ENCODE results near the gene SEC11C. TPM values are rescaled to one million over a fixed set of nuclear protein-coding genes. Genes with fewer than 3 reads are reported as not detected.
A peak's percentile ranks its signal among the peaks of the same experiment; 100 is the strongest.

SEC11C gene
- total and polyA plus RNA-seq, 4 donors, result 31.8 to 65.7 (median 40.6) TPM

DNA sequence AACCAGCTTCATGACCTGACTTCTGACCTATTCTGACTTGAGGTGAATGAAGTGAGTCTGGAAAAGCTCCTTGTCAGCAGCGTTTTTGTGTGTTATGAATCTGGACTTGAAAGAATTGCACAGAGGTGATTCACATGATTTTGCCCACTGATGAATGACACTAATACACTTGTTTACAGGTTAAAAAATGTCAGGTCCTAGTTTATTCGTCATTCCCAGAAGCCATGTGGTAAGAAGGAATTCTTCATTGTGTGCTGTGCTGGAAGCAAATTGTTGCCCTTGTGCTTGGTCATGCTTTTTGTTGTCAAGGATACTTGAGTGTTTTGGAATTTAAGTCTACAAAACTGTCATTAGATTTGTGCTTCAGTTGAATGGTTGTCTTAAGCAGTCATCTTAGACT, 15.5 kb downstream of the SEC11C start:
- intact Hi-C loops (cut with DNase I), result no loop called here
- DNase-seq (no peak), ATAC-seq (ENCODE audit: low FRiP score) (no peak)
- H3K36me3 ChIP-seq (ENCODE audit: control insufficient read depth in 1 of 2, insufficient read depth in 2 of 2, low read length in 1 of 2), result peaks cover 0 to 1% of the 10 kb centered on the region in 2 donors
- no peaks in the 10 kb centered on the region for H3K27me3 ChIP-seq (ENCODE audit: control insufficient read depth in 1 of 2, insufficient read depth in 2 of 2, low read length in 1 of 2)
- 84 to 87% methylated on average over 2 of the region's 2 CpGs for WGBS, 2 donors
- H3K4me3 ChIP-seq (ENCODE audit: low read length in 2 of 2), result no peak overlapping the region
- no peak overlapping the region for H3K27ac ChIP-seq (ENCODE audit: low read depth in 1 of 2, low read length in 2 of 2)
- no peaks in the 10 kb centered on the region for H3K4me1 ChIP-seq (ENCODE audit: control insufficient read depth in 1 of 2, insufficient read depth in 2 of 2, low read length in 2 of 2)
- H3K9me3 ChIP-seq (ENCODE audit: control insufficient read depth, low read length), result no peaks in the 10 kb centered on the region

DNA sequence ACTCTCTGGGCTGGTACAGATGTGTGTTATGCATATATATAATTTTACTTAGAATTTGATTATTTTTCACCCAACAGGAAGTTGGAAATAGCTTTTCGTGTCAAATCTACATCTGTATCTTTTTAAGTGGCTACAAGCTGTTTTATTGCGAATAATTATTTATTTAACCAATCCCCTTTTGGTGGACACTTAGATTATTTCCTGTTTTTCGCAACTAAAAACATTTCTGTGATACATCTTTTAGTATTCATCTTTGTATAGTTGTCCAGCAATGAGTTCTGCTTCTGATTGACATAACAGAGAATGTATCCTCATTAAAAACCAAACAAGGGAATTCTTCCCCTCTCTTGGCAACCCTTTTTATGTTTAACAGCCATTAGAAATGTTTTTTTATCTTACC, 16.6 kb downstream of the SEC11C start:
- no peak for ATAC-seq (ENCODE audit: low FRiP score)
- H3K36me3 ChIP-seq (ENCODE audit: control insufficient read depth in 1 of 2, insufficient read depth in 2 of 2, low read length in 1 of 2), result no peaks in the 10 kb centered on the region
- 92 to 94% methylated on average over 3 of the region's 3 CpGs for WGBS, 2 donors

DNA sequence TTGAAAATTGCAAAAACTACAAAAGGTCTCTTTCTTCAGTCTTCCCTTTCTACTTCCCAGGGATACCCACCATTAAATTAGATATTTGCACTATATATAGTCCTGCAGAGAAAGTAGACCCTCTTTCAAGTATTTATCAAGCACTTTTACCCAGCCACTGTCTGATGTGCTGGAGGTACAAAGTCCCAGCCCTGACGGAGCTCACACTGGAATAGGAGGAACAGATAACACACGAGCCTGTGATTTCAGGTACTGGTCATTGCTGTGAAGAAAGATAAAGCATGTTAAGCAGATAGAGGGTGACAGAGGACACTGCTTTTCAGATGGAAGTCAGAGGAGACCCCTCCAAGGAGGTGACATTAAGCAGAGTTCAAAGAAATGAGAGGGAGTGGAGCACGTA, 19.6 kb downstream of the SEC11C start:
- Histone ChIP-seq H3K27ac (ENCODE audit: low read depth in 1 of 2, low read length in 2 of 2) (no peak overlapping the region), H3K9me3 (ENCODE audit: control insufficient read depth, low read length) (no peaks in the 10 kb centered on the region), H3K36me3 (ENCODE audit: control insufficient read depth in 1 of 2, insufficient read depth in 2 of 2, low read length in 1 of 2) (no peaks in the 10 kb centered on the region), H3K4me3 (ENCODE audit: low read length in 2 of 2) (no peak overlapping the region), H3K27me3 (ENCODE audit: control insufficient read depth in 1 of 2, insufficient read depth in 2 of 2, low read length in 1 of 2) (no peaks in the 10 kb centered on the region), H3K4me1 (ENCODE audit: control insufficient read depth in 1 of 2, insufficient read depth in 2 of 2, low read length in 2 of 2) (no peaks in the 10 kb centered on the region)
- DNase-seq, result no peak
- WGBS, 2 donors, result 78 to 84% methylated on average over 3 of the region's 3 CpGs
- no peak for ATAC-seq (ENCODE audit: low FRiP score)
- intact Hi-C loops (cut with DNase I), result no loop called here

More for the DNA sequence above, 16.6 kb downstream of the SEC11C start:
- Histone ChIP-seq H3K9me3 (ENCODE audit: control insufficient read depth, low read length) (no peaks in the 10 kb centered on the region), H3K4me1 (ENCODE audit: control insufficient read depth in 1 of 2, insufficient read depth in 2 of 2, low read length in 2 of 2) (no peaks in the 10 kb centered on the region), H3K27me3 (ENCODE audit: control insufficient read depth in 1 of 2, insufficient read depth in 2 of 2, low read length in 1 of 2) (no peaks in the 10 kb centered on the region), H3K4me3 (ENCODE audit: low read length in 2 of 2) (no peak overlapping the region), H3K27ac (ENCODE audit: low read depth in 1 of 2, low read length in 2 of 2) (no peak overlapping the region)
- DNase-seq, result no peak
- intact Hi-C loops (cut with DNase I), result no loop called here

DNA sequence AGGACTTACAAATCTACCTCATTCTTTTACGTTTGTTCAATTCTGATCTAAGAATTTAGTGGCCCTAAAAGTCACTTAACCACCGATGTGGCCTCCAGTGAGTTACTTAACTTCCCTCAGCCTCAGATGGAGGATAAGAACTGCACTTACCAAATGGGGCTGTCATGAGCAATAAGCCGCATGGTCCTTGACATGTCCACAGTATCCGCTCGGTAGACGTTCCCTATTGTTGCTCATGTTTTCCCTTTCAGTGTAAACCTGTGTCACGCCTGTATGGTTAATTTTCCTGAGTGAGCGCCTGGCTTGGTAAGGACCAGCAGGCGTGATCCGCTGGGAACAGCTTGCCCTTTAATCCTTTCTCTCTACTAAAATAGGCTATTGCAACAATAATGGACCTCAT, 20.3 kb downstream of the SEC11C start:
- H3K27ac ChIP-seq (ENCODE audit: low read depth in 1 of 2, low read length in 2 of 2), result no peak overlapping the region
- H3K4me1 ChIP-seq (ENCODE audit: control insufficient read depth in 1 of 2, insufficient read depth in 2 of 2, low read length in 2 of 2), result no peaks in the 10 kb centered on the region
- H3K4me3 ChIP-seq (ENCODE audit: low read length in 2 of 2), result no peak overlapping the region
- intact Hi-C loops (cut with DNase I), result no loop called here
- H3K36me3 ChIP-seq (ENCODE audit: control insufficient read depth in 1 of 2, insufficient read depth in 2 of 2, low read length in 1 of 2), result no peaks in the 10 kb centered on the region
- ATAC-seq (ENCODE audit: low FRiP score), result no peak
- H3K9me3 ChIP-seq (ENCODE audit: control insufficient read depth, low read length), result no peaks in the 10 kb centered on the region
- no peak for DNase-seq
- no peaks in the 10 kb centered on the region for H3K27me3 ChIP-seq (ENCODE audit: control insufficient read depth in 1 of 2, insufficient read depth in 2 of 2, low read length in 1 of 2)
- 82 to 88% methylated on average over 10 of the region's 10 CpGs for WGBS, 2 donors

DNA sequence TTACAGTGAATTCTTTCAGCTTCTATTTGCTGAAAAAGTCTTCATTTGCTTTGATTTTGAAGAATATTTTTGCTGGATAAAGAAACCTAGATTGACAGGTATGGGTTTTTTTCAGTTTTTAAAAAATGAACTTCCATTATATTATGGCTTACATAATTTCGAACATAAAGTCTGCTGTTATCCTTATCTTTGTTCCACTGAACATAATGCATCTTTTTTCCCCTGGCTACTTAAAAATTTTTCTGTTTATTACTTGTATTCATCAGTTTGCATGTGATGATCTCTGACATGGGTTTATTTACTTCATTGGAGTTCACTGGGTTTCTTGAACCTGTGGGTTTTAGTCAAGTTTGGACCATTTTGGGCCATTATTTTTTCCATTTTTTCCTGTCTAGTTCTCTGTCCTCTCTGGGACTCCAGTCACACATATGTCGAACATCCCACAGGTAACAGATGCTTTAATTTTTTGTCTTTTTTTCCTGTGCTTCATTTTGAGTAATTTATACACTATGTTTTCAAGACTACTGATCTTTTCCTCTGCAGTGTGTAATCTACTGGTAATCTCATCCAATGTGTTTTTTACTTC, 33.1 kb downstream of the SEC11C start:
- ATAC-seq (ENCODE audit: low FRiP score), result no peak
- DNase-seq, result no peak
- intact Hi-C loops (cut with DNase I), result no loop called here
- Histone ChIP-seq H3K9me3 (ENCODE audit: control insufficient read depth, low read length) (no peaks in the 10 kb centered on the region), H3K4me1 (ENCODE audit: control insufficient read depth in 1 of 2, insufficient read depth in 2 of 2, low read length in 2 of 2) (no peaks in the 10 kb centered on the region), H3K27me3 (ENCODE audit: control insufficient read depth in 1 of 2, insufficient read depth in 2 of 2, low read length in 1 of 2) (no peaks in the 10 kb centered on the region), H3K27ac (ENCODE audit: low read depth in 1 of 2, low read length in 2 of 2) (no peak overlapping the region), H3K36me3 (ENCODE audit: control insufficient read depth in 1 of 2, insufficient read depth in 2 of 2, low read length in 1 of 2) (no peaks in the 10 kb centered on the region), H3K4me3 (ENCODE audit: low read length in 2 of 2) (no peak overlapping the region)
- WGBS, 2 donors, result 78 to 82% methylated on average over 2 of the region's 2 CpGs

DNA sequence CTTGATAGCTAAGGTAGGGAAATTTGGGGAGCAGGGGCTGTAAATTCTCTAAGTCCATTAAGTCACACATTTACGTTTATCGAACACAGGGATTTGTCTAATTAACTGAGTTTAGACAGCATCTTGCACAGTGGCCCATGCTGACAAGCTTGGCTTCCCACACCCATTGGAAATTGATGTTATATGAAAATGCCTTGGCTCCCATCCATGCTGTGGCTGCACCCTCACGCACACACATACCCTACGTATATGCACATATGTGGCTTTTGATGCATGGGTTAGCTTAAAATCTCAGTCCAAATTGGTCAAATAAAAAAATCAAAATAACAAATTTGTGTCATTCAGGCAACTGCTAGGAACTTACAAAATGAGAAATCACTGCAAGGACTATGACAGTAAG, 37.8 kb downstream of the SEC11C start:
- ATAC-seq (ENCODE audit: low FRiP score) (no peak), DNase-seq (no peak)
- intact Hi-C loops (cut with DNase I), result no loop called here
- Histone ChIP-seq H3K27me3 (ENCODE audit: control insufficient read depth in 1 of 2, insufficient read depth in 2 of 2, low read length in 1 of 2) (no peaks in the 10 kb centered on the region), H3K4me1 (ENCODE audit: control insufficient read depth in 1 of 2, insufficient read depth in 2 of 2, low read length in 2 of 2) (no peaks in the 10 kb centered on the region), H3K36me3 (ENCODE audit: control insufficient read depth in 1 of 2, insufficient read depth in 2 of 2, low read length in 1 of 2) (no peaks in the 10 kb centered on the region), H3K4me3 (ENCODE audit: low read length in 2 of 2) (no peak overlapping the region), H3K9me3 (ENCODE audit: control insufficient read depth, low read length) (peaks cover 2% of the 10 kb centered on the region), H3K27ac (ENCODE audit: low read depth in 1 of 2, low read length in 2 of 2) (no peak overlapping the region)
- 80 to 83% methylated on average over 4 of the region's 4 CpGs for WGBS, 2 donors

DNA sequence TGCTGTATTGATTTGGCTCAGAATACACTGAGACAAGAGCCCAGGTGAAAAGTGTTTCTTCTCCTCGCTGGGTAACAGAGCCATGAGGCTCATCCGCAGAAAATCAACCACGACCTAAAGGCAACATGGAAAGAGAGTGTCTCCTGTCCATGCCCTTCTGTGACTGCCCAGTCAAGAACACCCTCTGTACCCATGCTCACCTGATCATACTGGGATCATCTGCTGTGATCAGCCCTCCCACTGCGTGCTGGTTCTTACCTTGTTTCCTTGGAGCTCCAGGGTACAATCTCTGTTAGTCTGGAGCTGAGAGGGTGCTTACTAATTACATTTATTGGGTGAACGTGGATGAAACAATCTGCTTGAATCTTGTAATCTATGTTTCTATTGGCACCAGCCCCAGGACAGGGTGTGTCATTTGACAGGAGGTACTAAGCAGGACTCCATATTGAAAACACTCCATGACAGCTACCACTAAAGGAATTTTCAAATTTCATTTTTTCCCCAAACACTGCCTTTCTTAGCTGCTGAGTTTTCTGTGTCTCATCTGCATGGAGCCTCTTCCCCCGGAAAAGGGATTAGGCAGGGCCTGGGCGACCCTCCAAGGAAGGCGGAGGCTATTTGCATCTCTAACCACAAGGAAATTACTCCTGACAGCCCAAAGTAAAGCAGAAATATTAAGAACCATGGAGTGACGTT, 40.6 kb downstream of the SEC11C start:
- no peak for ATAC-seq (ENCODE audit: low FRiP score)
- H3K4me1 ChIP-seq (ENCODE audit: control insufficient read depth in 1 of 2, insufficient read depth in 2 of 2, low read length in 2 of 2), result no peaks in the 10 kb centered on the region
- 40 to 54% methylated on average over 9 of the region's 9 CpGs for WGBS, 2 donors

DNA sequence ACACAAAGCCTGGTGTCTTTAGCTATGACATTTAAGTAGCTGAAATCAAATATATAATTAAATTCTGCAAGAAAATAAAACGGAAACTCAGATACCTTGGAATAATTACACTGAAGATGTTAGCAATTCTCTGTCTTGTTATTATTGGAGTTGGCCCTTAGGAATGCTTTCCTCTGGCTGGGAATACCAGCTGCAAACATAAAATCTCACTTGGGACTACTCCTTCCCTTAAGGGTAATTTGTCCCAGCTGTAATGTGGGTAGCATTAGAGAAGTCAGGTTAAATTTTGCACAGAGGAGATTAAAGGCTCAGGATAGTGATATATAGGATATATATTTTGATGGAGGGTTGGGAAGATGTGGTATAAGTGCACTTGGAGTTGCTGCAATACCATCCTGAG, 43.0 kb downstream of the SEC11C start:
- no peaks in the 10 kb centered on the region for H3K36me3 ChIP-seq (ENCODE audit: control insufficient read depth in 1 of 2, insufficient read depth in 2 of 2, low read length in 1 of 2)
- no peaks in the 10 kb centered on the region for H3K27me3 ChIP-seq (ENCODE audit: control insufficient read depth in 1 of 2, insufficient read depth in 2 of 2, low read length in 1 of 2)
- ATAC-seq (ENCODE audit: low FRiP score), result no peak
- H3K4me3 ChIP-seq (ENCODE audit: low read length in 2 of 2), result no peak overlapping the region
- WGBS, 2 donors, result 54 to 73% methylated on average over 1 of the region's 1 CpG
- intact Hi-C loops (cut with DNase I), result no loop called here
- DNase-seq, result no peak
- no peaks in the 10 kb centered on the region for H3K4me1 ChIP-seq (ENCODE audit: control insufficient read depth in 1 of 2, insufficient read depth in 2 of 2, low read length in 2 of 2)
- H3K27ac ChIP-seq (ENCODE audit: low read depth in 1 of 2, low read length in 2 of 2), result no peak overlapping the region
- peaks cover 2% of the 10 kb centered on the region for H3K9me3 ChIP-seq (ENCODE audit: control insufficient read depth, low read length)

More for the DNA sequence above, 40.6 kb downstream of the SEC11C start:
- Histone ChIP-seq H3K4me3 (ENCODE audit: low read length in 2 of 2) (no peak overlapping the region), H3K36me3 (ENCODE audit: control insufficient read depth in 1 of 2, insufficient read depth in 2 of 2, low read length in 1 of 2) (no peaks in the 10 kb centered on the region), H3K9me3 (ENCODE audit: control insufficient read depth, low read length) (peaks cover 2% of the 10 kb centered on the region), H3K27me3 (ENCODE audit: control insufficient read depth in 1 of 2, insufficient read depth in 2 of 2, low read length in 1 of 2) (no peaks in the 10 kb centered on the region), H3K27ac (ENCODE audit: low read depth in 1 of 2, low read length in 2 of 2) (no peak overlapping the region)
- no peak for DNase-seq
- intact Hi-C loops (cut with DNase I), result no loop called here

GRCh38 chr18:59189008-59189407, 49.3 kb downstream of the SEC11C start:
- 77 to 84% methylated on average over 2 of the region's 2 CpGs for WGBS, 2 donors
- no peak for DNase-seq
- no peaks in the 10 kb centered on the region for H3K27me3 ChIP-seq (ENCODE audit: control insufficient read depth in 1 of 2, insufficient read depth in 2 of 2, low read length in 1 of 2)
- no peak overlapping the region for H3K4me3 ChIP-seq (ENCODE audit: low read length in 2 of 2)
- H3K4me1 ChIP-seq (ENCODE audit: control insufficient read depth in 1 of 2, insufficient read depth in 2 of 2, low read length in 2 of 2), result no peaks in the 10 kb centered on the region
- peaks cover 2% of the 10 kb centered on the region for H3K9me3 ChIP-seq (ENCODE audit: control insufficient read depth, low read length)
- ATAC-seq (ENCODE audit: low FRiP score), result peak; percentile 36
- H3K36me3 ChIP-seq (ENCODE audit: control insufficient read depth in 1 of 2, insufficient read depth in 2 of 2, low read length in 1 of 2), result no peaks in the 10 kb centered on the region
- no peak overlapping the region for H3K27ac ChIP-seq (ENCODE audit: low read depth in 1 of 2, low read length in 2 of 2)
- intact Hi-C loops (cut with DNase I), result no loop called here

Data from aorta (tissue), 5 donors.